NOMO-1 (cell line): ENCODE data around the gene SLC25A26.

Source experiments
- DNase-seq, 2 experiments: peaks; one replicate each; lab custom pipeline; 2025; ENCODE audit not compliant: unreplicated experiment in 2 of 2; lab: John Stamatoyannopoulos, UW

The SLC25A26 gene

GRCh38 chr3:66314455-66314854 lies 93.7 kb downstream of the SLC25A26 start:
- DNase-seq: no peak

- DNase-seq: no peak
Measured at GRCh38 chr3:66317750-66318376, 97.1 kb downstream of the SLC25A26 start.

GRCh38 chr3:66320390-66320789 lies 99.6 kb downstream of the SLC25A26 start:
- DNase-seq: peak; percentile 2 to 67

- no peak for DNase-seq
Measured at GRCh38 chr3:66322436-66322835, 101.6 kb downstream of the SLC25A26 start.

- DNase-seq: no peak
Measured at GRCh38 chr3:66326340-66326739, 105.5 kb downstream of the SLC25A26 start.

- DNase-seq: no peak
Measured at GRCh38 chr3:66335671-66336070, 114.9 kb downstream of the SLC25A26 start.

GRCh38 chr3:66336333-66336766 lies 115.5 kb downstream of the SLC25A26 start:
- DNase-seq: no peak

- no peak for DNase-seq
Measured at GRCh38 chr3:66338927-66339326, 118.1 kb downstream of the SLC25A26 start.

GRCh38 chr3:66342717-66343356 lies 122.0 kb downstream of the SLC25A26 start:
- no peak for DNase-seq

GRCh38 chr3:66344391-66344811 lies 123.6 kb downstream of the SLC25A26 start:
- DNase-seq: no peak

GRCh38 chr3:66344848-66345578 lies 124.2 kb downstream of the SLC25A26 start:
- no peak for DNase-seq

GRCh38 chr3:66348704-66349103 lies 127.9 kb downstream of the SLC25A26 start:
- no peak for DNase-seq

GRCh38 chr3:66350601-66351000 lies 129.8 kb downstream of the SLC25A26 start:
- no peak for DNase-seq

- no peak for DNase-seq
Measured at GRCh38 chr3:66353039-66353438, 132.2 kb downstream of the SLC25A26 start.

GRCh38 chr3:66353530-66353929 lies 132.7 kb downstream of the SLC25A26 start:
- no peak for DNase-seq

GRCh38 chr3:66354001-66354400 lies 133.2 kb downstream of the SLC25A26 start:
- DNase-seq: no peak

- no peak for DNase-seq
Measured at GRCh38 chr3:66355394-66355793, 134.6 kb downstream of the SLC25A26 start.

GRCh38 chr3:66355997-66356396 lies 135.2 kb downstream of the SLC25A26 start:
- DNase-seq: no peak

- DNase-seq: no peak
Measured at GRCh38 chr3:66361356-66361755, 140.6 kb downstream of the SLC25A26 start.

- no peak for DNase-seq
Measured at GRCh38 chr3:66362541-66362941, 141.7 kb downstream of the SLC25A26 start.

- DNase-seq: no peak
Measured at GRCh38 chr3:66363148-66363547, 142.3 kb downstream of the SLC25A26 start.

GRCh38 chr3:66365080-66365479 lies 144.3 kb downstream of the SLC25A26 start:
- no peak for DNase-seq
